ENCODE results near the gene CAP2.
"Not testable (repeated sequence)": the region's sequence is repeated elsewhere in the genome, so short reads cannot be mapped to it uniquely, and the experiment has no call there.

CAP2 gene

DNA sequence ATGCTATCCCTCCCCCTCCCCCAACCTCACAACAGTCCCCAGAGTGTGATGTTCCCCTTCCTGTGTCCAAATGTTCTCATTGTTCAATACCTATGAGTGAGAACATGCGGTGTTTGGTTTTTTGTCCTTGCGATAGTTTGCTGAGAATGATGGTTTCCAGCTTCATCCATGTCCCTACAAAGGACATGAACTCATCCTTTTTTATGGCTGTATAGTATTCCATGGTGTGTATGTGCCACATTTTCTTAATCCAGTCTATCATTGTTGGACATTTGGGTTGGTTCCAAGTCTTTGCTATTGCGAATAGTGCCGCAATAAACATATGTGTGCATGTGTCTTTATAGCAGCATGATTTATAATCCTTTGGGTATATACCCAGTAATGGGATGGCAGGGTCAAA, 152.3 kb downstream of the CAP2 start:
- H2BK5ac ChIP-seq (ENCODE audit: low read length); H4K8ac ChIP-seq (ENCODE audit: low read depth, low read length); H3K4me3 ChIP-seq (ENCODE audit: low read length in 2 of 2); H3K18ac ChIP-seq (ENCODE audit: low read length); H3K14ac ChIP-seq (ENCODE audit: low read length); H3K4me2 ChIP-seq (ENCODE audit: insufficient read depth, low read length, poor library complexity, severe bottlenecking); DNase-seq (ENCODE audit: low spot score); H2AFZ ChIP-seq (ENCODE audit: low read length); H2AK5ac ChIP-seq (ENCODE audit: low read depth, low read length); H3K23ac ChIP-seq (ENCODE audit: low read depth, low read length, poor library complexity); H3K9ac ChIP-seq (ENCODE audit: low read depth, low read length, poor library complexity); H3K27ac ChIP-seq (replicated peaks; ENCODE audit: low read length); H4K91ac ChIP-seq (ENCODE audit: low read depth, low read length, poor library complexity); H3K79me1 ChIP-seq (ENCODE audit: low read depth, low read length); H2BK120ac ChIP-seq (ENCODE audit: low read depth, low read length); H3K27me3 ChIP-seq (ENCODE audit: control insufficient read depth in 3 of 3, insufficient read depth in 3 of 3, low read depth in 1 of 3, low read length in 3 of 3); H2BK12ac ChIP-seq (ENCODE audit: low read length); H3K4me1 ChIP-seq (ENCODE audit: control insufficient read depth in 2 of 2, insufficient read depth in 1 of 2, low read depth in 1 of 2, low read length in 2 of 2); H3K9me3 ChIP-seq (replicated peaks in 1 of 2; ENCODE audit: control insufficient read depth in 2 of 2, insufficient read depth in 1 of 2, low read depth in 1 of 2, low read length in 2 of 2); H3K4ac ChIP-seq (ENCODE audit: low read length); H2BK15ac ChIP-seq (ENCODE audit: low read length): not testable (repeated sequence)
- peaks cover 12 to 31% of the 10 kb centered on the region in 2 donors for H3K36me3 ChIP-seq (replicated peaks in 1 of 2; ENCODE audit: control insufficient read depth in 2 of 2, insufficient read depth in 2 of 2, low read length in 2 of 2)
- no CpG with 5 or more reads among the region's 4 CpGs for WGBS, 2 donors (ENCODE audit: extremely low coverage in 2 of 2, insufficient read length in 2 of 2, insufficient replicate concordance in 1 of 2)

DNA sequence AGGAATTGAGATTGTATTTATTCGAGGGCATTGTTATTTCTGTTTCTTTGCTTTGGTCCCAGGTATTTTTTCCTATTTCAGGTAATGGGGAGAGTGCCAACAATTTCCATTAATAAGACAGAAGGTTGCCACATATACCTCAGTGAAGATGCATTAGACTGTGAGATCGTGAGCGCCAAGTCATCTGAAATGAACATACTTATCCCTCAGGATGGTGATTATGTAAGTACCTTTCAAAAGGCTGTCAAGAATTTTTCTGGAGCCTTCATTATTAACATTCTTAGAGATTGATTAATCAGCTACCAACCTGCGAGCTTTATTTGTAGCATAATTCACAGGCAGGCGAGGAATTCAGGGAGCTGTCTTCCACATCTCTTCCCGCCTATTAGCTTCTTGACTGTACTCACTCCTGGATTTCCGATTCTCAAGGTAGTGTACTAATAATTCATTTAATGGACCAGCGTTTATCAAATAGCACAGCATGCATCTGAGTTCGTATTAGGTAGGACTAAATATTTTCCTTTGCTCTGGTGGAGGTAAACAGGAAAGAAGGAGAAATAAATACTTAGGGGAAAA, 158.1 kb downstream of the CAP2 start:
- Histone ChIP-seq H2BK15ac (ENCODE audit: low read length) (no peak overlapping the region), H2AK5ac (ENCODE audit: low read depth, low read length) (no peak overlapping the region), H4K91ac (ENCODE audit: low read depth, low read length, poor library complexity) (no peak overlapping the region), H3K23ac (ENCODE audit: low read depth, low read length, poor library complexity) (no peak overlapping the region), H3K27me3 (ENCODE audit: control insufficient read depth in 3 of 3, insufficient read depth in 3 of 3, low read depth in 1 of 3, low read length in 3 of 3) (no peaks in the 10 kb centered on the region), H3K27ac (replicated peaks; ENCODE audit: low read length) (no peak overlapping the region), H2AFZ (ENCODE audit: low read length) (no peak overlapping the region), H3K36me3 (replicated peaks in 1 of 2; ENCODE audit: control insufficient read depth in 2 of 2, insufficient read depth in 2 of 2, low read length in 2 of 2) (peaks cover 17 to 38% of the 10 kb centered on the region in 2 donors), H3K14ac (ENCODE audit: low read length) (no peak overlapping the region), H3K18ac (ENCODE audit: low read length) (no peak overlapping the region), H4K8ac (ENCODE audit: low read depth, low read length) (no peak overlapping the region), H3K4me3 (ENCODE audit: low read length in 2 of 2) (no peak overlapping the region), H3K4me2 (ENCODE audit: insufficient read depth, low read length, poor library complexity, severe bottlenecking) (no peak overlapping the region), H2BK120ac (ENCODE audit: low read depth, low read length) (no peak overlapping the region), H3K79me1 (ENCODE audit: low read depth, low read length) (no peaks in the 10 kb centered on the region), H3K4me1 (ENCODE audit: control insufficient read depth in 2 of 2, insufficient read depth in 1 of 2, low read depth in 1 of 2, low read length in 2 of 2) (no peaks in the 10 kb centered on the region), H2BK12ac (ENCODE audit: low read length) (no peak overlapping the region), H2BK5ac (ENCODE audit: low read length) (no peak overlapping the region), H3K9me3 (replicated peaks in 1 of 2; ENCODE audit: control insufficient read depth in 2 of 2, insufficient read depth in 1 of 2, low read depth in 1 of 2, low read length in 2 of 2) (no peaks in the 10 kb centered on the region), H3K9ac (ENCODE audit: low read depth, low read length, poor library complexity) (no peak overlapping the region), H3K4ac (ENCODE audit: low read length) (no peak overlapping the region)
- no CpG with 5 or more reads among the region's 9 CpGs for WGBS, 2 donors (ENCODE audit: extremely low coverage in 2 of 2, insufficient read length in 2 of 2, insufficient replicate concordance in 1 of 2)
- DNase-seq (ENCODE audit: low spot score) = no peak

DNA sequence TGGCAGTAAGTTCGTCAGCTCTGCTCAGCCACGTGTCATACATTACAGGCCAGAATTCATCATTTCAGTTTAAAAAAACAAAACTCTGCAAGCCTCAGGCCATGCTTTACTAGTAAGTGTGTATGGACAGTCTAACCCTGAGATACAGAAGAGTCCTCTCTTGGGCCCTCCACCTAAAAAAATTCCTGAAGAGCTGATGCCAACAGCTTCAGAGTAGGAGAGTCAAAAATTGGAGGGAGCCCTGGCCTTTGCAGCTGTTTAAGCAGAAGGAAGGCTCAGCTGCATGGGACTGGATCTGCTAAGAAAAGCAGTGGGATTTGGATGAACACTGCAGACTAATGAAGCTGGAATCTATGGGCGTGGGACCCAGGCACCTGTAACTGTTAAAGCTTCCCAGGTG, 159.5 kb downstream of the CAP2 start:
- no peak overlapping the region for H4K8ac ChIP-seq (ENCODE audit: low read depth, low read length)
- H3K36me3 ChIP-seq (replicated peaks in 1 of 2; ENCODE audit: control insufficient read depth in 2 of 2, insufficient read depth in 2 of 2, low read length in 2 of 2) = peaks cover 17 to 42% of the 10 kb centered on the region in 2 donors
- no peak overlapping the region for H2BK12ac ChIP-seq (ENCODE audit: low read length)
- no peak overlapping the region for H3K14ac ChIP-seq (ENCODE audit: low read length)
- H3K27me3 ChIP-seq (ENCODE audit: control insufficient read depth in 3 of 3, insufficient read depth in 3 of 3, low read depth in 1 of 3, low read length in 3 of 3) = no peaks in the 10 kb centered on the region
- no peak overlapping the region for H4K91ac ChIP-seq (ENCODE audit: low read depth, low read length, poor library complexity)
- no peak overlapping the region for H2BK5ac ChIP-seq (ENCODE audit: low read length)
- H3K79me1 ChIP-seq (ENCODE audit: low read depth, low read length) = no peaks in the 10 kb centered on the region
- no peak overlapping the region for H3K9ac ChIP-seq (ENCODE audit: low read depth, low read length, poor library complexity)
- H2BK120ac ChIP-seq (ENCODE audit: low read depth, low read length) = no peak overlapping the region
- H3K9me3 ChIP-seq (replicated peaks in 1 of 2; ENCODE audit: control insufficient read depth in 2 of 2, insufficient read depth in 1 of 2, low read depth in 1 of 2, low read length in 2 of 2) = no peaks in the 10 kb centered on the region
- no peak overlapping the region for H2BK15ac ChIP-seq (ENCODE audit: low read length)
- no peak overlapping the region for H2AK5ac ChIP-seq (ENCODE audit: low read depth, low read length)
- no peak for DNase-seq (ENCODE audit: low spot score)
- no peak overlapping the region for H3K4me3 ChIP-seq (ENCODE audit: low read length in 2 of 2)
- H3K4ac ChIP-seq (ENCODE audit: low read length) = no peak overlapping the region
- H3K18ac ChIP-seq (ENCODE audit: low read length) = no peak overlapping the region
- no peaks in the 10 kb centered on the region for H3K4me1 ChIP-seq (ENCODE audit: control insufficient read depth in 2 of 2, insufficient read depth in 1 of 2, low read depth in 1 of 2, low read length in 2 of 2)
- no peak overlapping the region for H3K23ac ChIP-seq (ENCODE audit: low read depth, low read length, poor library complexity)
- no peak overlapping the region for H3K4me2 ChIP-seq (ENCODE audit: insufficient read depth, low read length, poor library complexity, severe bottlenecking)
- no CpG with 5 or more reads among the region's 3 CpGs for WGBS, 2 donors (ENCODE audit: extremely low coverage in 2 of 2, insufficient read length in 2 of 2, insufficient replicate concordance in 1 of 2)
- H2AFZ ChIP-seq (ENCODE audit: low read length) = no peak overlapping the region
- no peak overlapping the region for H3K27ac ChIP-seq (replicated peaks; ENCODE audit: low read length)

DNA sequence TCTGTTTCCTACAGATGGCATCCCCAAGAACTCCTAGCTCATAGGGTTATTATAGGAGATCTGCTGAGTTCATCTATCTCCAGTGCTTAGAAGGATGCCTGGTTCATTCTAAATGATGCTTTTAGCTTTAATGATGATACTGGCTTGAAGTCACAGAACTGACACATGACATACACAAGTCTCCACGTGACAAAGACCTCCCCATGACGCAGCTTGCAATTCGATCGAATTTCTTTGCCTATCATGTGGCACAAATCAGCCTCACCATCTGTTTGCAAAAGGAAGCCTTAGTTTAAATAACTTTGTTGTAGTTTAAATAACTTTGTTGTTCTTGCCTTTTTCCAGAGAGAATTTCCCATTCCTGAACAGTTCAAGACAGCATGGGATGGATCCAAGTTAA, 162.6 kb downstream of the CAP2 start:
- no peaks in the 10 kb centered on the region for H3K79me1 ChIP-seq (ENCODE audit: low read depth, low read length)
- H2BK120ac ChIP-seq (ENCODE audit: low read depth, low read length) = no peak overlapping the region
- peaks cover 15 to 41% of the 10 kb centered on the region in 2 donors for H3K36me3 ChIP-seq (replicated peaks in 1 of 2; ENCODE audit: control insufficient read depth in 2 of 2, insufficient read depth in 2 of 2, low read length in 2 of 2)
- H3K9ac ChIP-seq (ENCODE audit: low read depth, low read length, poor library complexity) = no peak overlapping the region
- H3K4me1 ChIP-seq (ENCODE audit: control insufficient read depth in 2 of 2, insufficient read depth in 1 of 2, low read depth in 1 of 2, low read length in 2 of 2) = no peaks in the 10 kb centered on the region
- H2BK5ac ChIP-seq (ENCODE audit: low read length) = no peak overlapping the region
- H2BK12ac ChIP-seq (ENCODE audit: low read length) = no peak overlapping the region
- no peak overlapping the region for H2BK15ac ChIP-seq (ENCODE audit: low read length)
- no peaks in the 10 kb centered on the region for H3K27me3 ChIP-seq (ENCODE audit: control insufficient read depth in 3 of 3, insufficient read depth in 3 of 3, low read depth in 1 of 3, low read length in 3 of 3)
- no peak overlapping the region for H3K27ac ChIP-seq (replicated peaks; ENCODE audit: low read length)
- no CpG with 5 or more reads among the region's 4 CpGs for WGBS, 2 donors (ENCODE audit: extremely low coverage in 2 of 2, insufficient read length in 2 of 2, insufficient replicate concordance in 1 of 2)
- no peak overlapping the region for H2AK5ac ChIP-seq (ENCODE audit: low read depth, low read length)
- H4K91ac ChIP-seq (ENCODE audit: low read depth, low read length, poor library complexity) = no peak overlapping the region
- H3K9me3 ChIP-seq (replicated peaks in 1 of 2; ENCODE audit: control insufficient read depth in 2 of 2, insufficient read depth in 1 of 2, low read depth in 1 of 2, low read length in 2 of 2) = no peaks in the 10 kb centered on the region
- no peak overlapping the region for H4K8ac ChIP-seq (ENCODE audit: low read depth, low read length)
- no peak overlapping the region for H3K4me2 ChIP-seq (ENCODE audit: insufficient read depth, low read length, poor library complexity, severe bottlenecking)
- H3K23ac ChIP-seq (ENCODE audit: low read depth, low read length, poor library complexity) = no peak overlapping the region
- no peak overlapping the region for H3K18ac ChIP-seq (ENCODE audit: low read length)
- no peak overlapping the region for H3K4me3 ChIP-seq (ENCODE audit: low read length in 2 of 2)
- no peak overlapping the region for H3K14ac ChIP-seq (ENCODE audit: low read length)
- DNase-seq (ENCODE audit: low spot score) = no peak
- no peak overlapping the region for H2AFZ ChIP-seq (ENCODE audit: low read length)
- no peak overlapping the region for H3K4ac ChIP-seq (ENCODE audit: low read length)
